HG02678 (cell line): ENCODE data around the gene GRIK2.
"Not testable (repeated sequence)": the region's sequence is repeated elsewhere in the genome, so short reads cannot be mapped to it uniquely, and the experiment has no call there.

Experiments
- ATAC-seq: cut with Tn5 transposase; IDR thresholded peaks from one replicate; pipeline ENCODE4 v1.9.1; 2021; ENCODE audit warnings: mild to moderate bottlenecking, moderate library complexity; ENCODE audit not compliant: unreplicated experiment

Gene GRIK2

GRCh38 chr6:101613556-101613955 lies 220.0 kb downstream of the GRIK2 start:
- no peak for ATAC-seq

DNA sequence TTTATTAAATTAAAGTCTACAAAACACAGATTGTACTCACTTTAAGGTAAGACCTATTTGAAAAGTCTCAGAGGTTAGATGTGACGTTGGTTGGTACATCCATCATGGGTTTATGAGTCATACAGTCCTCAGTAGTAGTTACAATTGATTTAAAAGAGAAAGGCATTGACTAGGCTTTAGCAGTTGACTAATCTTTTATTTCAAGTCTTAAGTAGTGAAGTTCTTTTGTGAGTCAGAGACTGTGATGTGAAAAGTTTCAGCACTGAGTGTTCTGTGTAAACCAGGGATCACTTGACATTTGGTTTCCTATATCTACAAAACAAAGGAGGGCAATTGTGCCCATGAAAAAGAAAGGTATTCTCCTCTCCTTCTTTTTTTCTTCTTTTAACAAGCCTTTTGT lies 221.3 kb downstream of the GRIK2 start:
- no peak for ATAC-seq

DNA sequence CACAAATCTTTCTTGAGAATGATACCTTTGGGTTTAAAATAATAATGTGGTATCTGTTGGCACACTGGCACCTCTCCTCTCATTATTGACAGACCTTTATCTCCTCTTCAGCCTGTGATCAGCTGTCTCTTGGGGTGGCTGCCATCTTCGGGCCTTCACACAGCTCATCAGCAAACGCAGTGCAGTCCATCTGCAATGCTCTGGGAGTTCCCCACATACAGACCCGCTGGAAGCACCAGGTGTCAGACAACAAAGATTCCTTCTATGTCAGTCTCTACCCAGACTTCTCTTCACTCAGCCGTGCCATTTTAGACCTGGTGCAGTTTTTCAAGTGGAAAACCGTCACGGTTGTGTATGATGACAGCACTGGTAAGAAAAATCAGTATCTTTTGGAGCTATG lies 232.8 kb downstream of the GRIK2 start:
- ATAC-seq: no peak

- ATAC-seq: no peak
These were observed 237.4 kb downstream of the GRIK2 start for GRCh38 chr6:101630941-101631340.

DNA sequence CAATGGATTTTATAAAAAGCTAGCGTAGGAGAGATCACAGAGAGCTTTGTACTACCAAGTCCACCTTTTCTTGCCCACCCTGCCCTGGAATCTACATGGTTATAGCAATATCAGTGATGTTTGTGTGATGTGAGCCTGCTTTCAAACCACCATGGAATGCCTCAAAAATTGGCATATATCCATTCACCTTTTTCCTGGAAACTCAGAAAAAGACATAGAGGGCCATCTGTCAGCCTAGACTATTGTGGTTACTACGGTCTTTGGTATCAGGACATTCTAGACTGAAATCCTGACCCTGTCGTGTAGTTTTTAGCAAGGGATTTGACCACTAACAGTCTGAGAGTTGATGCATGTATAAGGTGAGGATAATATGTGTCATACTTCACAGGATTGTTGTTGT lies 239.6 kb downstream of the GRIK2 start:
- ATAC-seq: no peak

GRCh38 chr6:101638865-101639264 lies 245.4 kb downstream of the GRIK2 start:
- ATAC-seq: not testable (repeated sequence)

DNA sequence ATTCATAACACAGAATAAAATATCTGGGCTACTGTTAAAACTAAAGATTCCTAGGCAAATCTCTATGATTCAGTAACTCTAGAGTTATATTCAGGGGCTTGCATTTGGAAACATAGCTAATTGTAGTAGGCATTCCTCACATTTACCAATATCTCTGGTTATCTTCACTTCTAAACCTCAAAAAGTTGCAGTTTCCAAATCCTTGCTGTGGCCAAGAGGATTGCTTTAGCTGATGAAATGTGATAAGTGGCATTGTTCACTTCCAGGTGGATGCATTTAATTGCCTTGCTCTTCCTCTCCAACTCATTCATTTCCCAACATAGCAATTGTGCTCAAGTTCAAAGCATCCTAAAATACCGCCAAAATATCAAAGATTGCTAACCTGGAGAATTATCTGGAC lies 246.6 kb downstream of the GRIK2 start:
- no peak for ATAC-seq

GRCh38 chr6:101645770-101646169 lies 252.3 kb downstream of the GRIK2 start:
- ATAC-seq: no peak

DNA sequence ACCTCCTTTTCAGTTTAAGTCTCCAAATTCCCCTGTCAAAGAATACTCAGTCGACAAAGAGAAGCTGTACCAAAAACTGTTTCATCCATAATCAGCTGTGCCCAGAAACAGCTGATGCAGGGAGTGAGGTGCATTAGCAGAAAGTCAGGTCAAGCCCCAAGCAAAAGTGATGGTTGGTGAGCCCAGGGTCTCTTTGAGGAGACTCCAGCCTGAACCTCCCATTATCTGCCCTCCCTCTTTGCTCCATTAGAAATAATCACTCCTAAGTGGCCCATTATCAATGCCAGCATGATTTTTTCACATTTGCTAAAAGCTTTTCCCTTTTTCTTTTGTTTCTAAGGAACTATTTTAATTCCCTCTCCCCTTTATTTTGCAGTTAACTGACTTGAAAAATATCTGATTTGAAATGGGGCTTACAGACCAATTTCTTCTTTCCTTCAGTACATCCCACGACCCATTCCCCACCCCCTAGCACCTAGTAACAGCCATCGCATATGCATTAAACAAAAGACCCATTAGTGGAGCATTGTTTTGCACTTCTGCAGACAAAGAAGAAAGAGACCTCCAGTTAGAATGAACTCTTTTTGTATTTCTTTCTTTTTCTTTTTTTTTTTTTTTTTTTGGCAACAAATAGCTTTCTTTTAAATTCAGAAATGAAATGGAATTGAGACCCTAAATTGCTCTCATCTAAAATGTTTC lies 257.0 kb downstream of the GRIK2 start:
- no peak for ATAC-seq

DNA sequence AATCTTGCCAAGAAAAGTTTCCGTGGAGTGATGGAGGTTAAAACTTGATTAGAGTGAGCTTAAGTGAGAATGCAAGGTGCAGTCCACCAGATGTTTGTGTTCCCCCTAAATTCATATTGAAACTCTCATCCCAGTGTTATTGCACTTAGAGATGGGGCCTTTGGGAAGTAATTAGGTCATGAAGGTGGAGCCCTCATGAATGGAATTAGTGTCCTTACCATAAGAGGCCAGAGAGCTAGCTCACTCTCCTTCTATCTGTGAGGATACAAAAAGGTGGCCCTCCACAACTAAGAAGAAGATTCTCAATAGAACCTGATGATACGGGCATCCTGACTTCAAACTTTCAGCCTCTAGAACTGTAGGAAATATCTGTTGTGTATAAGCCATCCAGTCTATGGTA lies 258.6 kb downstream of the GRIK2 start:
- no peak for ATAC-seq

GRCh38 chr6:101655109-101655508 lies 261.6 kb downstream of the GRIK2 start:
- no peak for ATAC-seq

DNA sequence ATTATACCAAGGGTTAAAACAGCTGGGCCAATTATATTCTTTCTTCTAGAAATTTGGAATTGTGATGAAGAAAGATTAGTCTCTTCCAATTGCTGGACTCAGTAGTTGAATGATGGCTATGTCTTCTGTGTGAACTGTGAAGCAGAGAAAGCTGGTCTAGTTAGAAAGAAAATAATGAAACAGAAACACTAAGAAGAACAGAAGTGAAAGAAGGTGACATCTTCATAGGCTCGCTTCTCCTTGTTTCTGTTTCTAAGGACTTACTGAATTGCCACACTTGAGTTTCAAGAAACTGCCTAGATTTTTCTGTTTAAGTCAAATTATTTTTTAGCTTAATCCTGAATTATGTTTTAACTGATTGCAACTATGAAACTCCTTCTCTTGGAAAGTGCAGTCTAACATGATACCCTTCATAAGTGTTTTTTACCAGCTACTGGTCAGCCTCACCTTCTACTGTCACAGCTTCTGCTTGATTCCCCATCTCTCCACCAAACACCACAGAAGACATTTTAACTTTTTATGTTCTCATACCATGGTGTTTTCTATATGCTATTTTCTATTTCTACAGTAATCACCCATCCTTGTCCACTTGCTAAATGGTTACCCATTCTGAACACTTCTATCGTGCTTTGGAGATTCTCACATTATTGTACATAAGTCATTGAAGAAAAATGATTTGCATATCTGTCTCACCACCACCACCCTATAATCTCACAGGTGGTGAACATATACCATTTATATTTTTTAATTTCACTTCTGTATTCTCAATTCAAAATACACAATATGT lies 268.8 kb downstream of the GRIK2 start:
- ATAC-seq: peak; percentile 73

DNA sequence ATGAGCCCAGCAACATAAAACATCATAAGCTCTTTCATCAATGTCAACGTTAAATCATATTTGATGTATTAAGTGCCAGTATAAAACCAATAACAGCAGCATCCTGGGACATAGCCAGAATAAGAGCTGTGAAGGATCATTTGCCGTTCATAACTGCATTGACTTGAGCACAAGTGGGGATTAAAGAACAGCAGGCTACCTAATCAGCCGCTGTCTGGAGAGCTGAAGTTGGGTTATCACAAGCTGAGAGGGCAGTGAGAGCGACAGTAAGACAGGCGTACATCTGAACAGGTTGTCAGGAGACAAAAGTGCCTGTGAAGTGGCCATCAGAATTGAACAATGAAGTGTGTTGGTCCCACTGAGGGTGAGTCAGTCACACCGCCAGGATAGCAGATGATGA lies 269.6 kb downstream of the GRIK2 start:
- ATAC-seq: no peak

DNA sequence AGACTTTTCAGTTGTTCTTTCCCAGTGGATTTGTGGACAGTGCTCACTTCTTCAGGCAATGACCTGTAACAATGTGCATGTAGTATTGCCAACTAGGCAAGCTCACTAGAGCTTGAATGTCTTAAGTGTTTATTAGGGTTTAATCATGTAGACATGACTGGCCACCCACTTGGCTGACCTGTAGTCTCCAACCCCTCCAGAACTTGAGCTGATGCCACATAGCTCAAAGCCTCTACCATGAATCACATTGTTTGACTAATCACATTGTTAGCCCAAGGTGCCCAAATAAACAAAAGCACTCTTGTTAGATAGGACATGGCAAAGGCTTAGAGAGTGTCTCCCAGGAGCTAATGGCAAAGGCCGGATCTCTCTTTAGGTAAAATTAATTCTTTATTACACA lies 272.7 kb downstream of the GRIK2 start:
- no peak for ATAC-seq

DNA sequence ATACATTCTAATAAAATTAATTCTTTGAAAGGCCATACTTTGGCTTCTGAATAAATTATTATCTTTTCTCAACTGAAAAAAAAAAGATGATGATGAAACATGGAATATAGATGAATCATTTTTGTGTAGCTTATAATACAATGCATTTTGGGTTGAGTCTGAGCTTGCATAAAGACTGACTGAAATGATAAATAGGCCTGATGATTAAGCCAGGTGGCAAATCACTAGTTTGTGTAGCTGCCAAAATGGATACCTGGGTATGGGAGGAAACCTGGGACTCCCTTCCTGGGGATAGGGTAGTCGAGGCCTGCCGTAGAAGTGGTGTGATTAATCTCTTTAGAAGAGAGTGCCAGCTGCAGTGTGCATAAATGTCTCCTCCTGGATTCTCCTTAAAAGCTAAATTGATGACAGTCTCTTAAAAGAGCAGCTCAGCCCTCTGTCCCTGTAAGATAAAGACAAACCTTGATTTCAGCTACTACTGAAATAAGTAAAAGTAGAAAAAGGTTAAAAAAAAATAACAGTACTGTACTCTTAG lies 275.1 kb downstream of the GRIK2 start:
- no peak for ATAC-seq

- no peak for ATAC-seq
These were observed 282.7 kb downstream of the GRIK2 start for GRCh38 chr6:101676187-101676586.

GRCh38 chr6:101682937-101683336 lies 289.4 kb downstream of the GRIK2 start:
- ATAC-seq: no peak

DNA sequence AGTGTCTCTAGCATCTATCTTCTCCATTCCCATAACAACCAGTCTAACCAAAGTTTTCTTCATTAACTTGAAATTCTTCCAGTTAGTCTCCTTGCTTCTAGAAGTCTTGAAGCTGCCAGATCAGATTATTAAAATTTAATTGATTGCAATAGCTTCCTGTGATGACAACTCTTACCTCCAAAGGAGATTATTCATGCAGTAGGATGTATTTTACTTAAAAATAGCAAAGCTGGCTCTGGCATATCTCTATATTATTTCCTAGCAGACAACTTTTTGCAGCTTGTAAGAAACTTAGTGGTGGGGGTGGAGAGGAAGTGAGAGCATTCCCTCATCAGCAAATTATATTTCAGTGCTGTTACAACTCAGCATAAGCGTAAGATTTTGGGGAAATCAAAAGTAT lies 290.4 kb downstream of the GRIK2 start:
- ATAC-seq: no peak

GRCh38 chr6:101686653-101687052 lies 293.1 kb downstream of the GRIK2 start:
- no peak for ATAC-seq

DNA sequence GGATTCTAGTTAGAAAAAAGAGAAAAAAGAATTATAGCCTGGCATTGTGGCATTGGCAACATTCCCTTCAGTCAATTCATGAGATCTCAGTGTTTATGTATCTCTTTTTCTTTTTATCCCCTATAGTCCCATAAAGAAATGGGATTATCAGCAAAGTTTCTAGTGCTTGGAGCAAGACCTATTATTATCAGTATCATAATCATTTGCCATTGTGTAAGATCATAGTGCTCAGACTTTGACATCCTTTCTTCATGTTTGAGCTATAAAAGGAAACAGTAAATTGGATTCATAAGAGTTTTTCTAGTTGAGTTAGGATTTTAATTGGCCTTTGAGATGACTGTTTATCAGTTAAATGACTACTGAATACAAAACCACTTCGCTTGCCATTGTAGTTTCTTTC lies 295.6 kb downstream of the GRIK2 start:
- no peak for ATAC-seq

DNA sequence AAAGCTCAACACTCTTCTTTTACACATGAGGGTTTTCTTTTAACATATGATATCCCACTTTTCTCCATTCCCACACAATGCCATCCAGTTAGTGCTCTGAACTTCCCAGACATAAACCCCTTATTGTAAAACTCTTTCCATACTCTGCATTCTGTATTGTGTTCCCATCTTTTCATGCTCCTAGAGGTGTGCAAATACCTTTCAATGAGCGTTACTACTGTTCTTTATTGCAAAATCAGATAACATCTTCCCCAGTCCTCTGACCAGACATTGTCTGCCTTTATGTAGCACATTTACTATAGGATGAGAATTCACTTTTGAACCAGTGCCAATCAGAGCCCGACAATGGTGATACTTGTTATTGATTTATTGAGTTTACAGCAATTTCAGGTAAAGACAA lies 296.2 kb downstream of the GRIK2 start:
- no peak for ATAC-seq

- ATAC-seq: no peak
These were observed 307.1 kb downstream of the GRIK2 start for GRCh38 chr6:101700655-101701054.
